M059J (cell line): ENCODE measurements around the gene SPAG7. TPM values are rescaled to one million over a fixed set of nuclear protein-coding genes. Genes with fewer than 3 reads are reported as not detected.
A peak's percentile ranks its signal among the peaks of the same experiment; 100 is the strongest.
"Not testable (repeated sequence)": the region's sequence is repeated elsewhere in the genome, so short reads cannot be mapped to it uniquely, and the experiment has no call there.

Experiments
- DNase-seq: peaks from one replicate; pipeline ENCODE4 v3.0.0-alpha.2; 2012; ENCODE audit warnings: low read depth
- total RNA-seq: library from RNA; depleted of rRNA; stranded (reverse); fragments of >200 nt; shearing (Covaris generic); gene quantifications from 2 replicates; pipeline ENCODE4 v1.2.3, GENCODE V29; 2014; rRNA removed

Gene SPAG7
- total RNA-seq, 1 experiment from 2014 or later = 38.4 TPM

DNA sequence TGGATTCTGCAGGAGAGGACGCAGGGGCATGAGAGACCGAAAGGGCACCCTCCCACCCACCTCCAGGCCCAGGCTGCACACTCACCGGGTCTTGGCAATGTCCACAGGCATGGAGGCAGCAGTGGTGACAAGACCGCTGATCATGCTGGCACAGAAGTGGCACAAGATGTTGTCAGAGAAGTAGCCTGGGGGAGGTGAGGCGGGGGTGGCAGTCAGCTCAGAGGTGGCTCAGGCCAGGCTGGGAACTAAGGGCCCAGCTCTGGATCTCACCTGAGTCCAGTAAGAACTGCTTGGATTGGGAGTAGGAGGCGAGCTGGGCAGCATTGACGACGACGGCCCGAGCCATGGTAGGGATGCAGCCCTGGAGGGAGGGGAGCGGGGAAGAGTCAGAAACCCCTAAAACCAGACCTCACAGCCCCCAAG, 29.5 kb downstream of the SPAG7 start:
- no peak for DNase-seq

DNA sequence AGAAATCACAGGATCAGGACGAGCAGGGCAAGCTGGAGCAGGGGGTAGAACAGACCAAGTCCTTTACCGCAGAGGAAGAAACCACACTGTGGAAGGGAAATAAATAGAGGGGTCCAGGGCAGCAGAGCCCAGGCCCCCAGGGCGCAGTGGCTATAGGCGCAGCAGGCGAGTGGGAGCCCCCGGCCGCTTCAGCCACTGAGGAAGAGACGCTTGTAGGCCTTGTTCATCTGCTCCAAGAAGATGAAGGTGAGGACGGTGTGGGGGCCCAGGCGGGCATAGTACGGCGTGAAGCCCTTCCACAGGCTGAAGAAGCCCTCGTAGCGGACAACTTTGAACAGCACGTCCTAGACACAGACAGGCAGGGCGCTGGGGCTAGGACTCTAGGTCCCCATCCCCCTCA, 30.1 kb downstream of the SPAG7 start:
- no peak for DNase-seq

DNA sequence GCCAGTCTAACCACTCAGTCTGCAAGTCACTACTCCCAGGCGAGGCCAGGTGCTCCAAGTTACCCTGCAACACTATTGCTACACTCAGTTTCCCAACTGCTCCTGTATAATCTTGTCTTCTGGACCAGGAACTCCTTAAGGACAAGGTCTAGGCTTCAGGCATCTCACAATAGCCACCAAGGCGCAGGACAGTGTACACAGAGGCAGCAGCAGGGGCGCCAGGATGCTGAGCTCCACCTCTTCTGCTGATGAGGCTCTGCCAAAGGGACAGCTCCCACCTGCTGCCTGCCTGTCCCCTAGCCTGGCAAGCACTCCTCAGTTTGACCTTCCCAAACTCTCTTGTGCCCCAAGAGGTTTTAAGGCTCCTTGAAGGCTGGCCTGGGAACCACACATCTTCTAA, 31.2 kb downstream of the SPAG7 start:
- DNase-seq = no peak

DNA sequence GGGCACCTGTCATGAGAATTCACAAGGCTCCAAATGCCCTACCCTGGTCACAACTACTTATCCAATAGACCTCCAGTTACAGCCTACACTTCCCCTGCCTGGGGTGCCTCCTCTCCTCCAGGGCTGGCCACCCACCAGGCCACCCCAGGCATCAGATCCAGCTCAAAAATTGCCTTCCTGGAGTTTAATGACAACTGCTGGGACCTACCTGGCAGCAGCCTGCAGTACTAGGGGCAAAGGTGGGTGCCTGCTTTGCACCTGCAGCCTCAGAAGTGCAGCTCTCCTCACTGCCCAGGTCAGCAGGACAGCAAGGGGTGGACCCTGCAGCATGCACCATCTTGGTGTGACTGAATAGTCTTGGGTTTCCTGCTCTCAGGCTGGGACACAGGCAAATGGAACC, 32.0 kb downstream of the SPAG7 start:
- DNase-seq = no peak

DNA sequence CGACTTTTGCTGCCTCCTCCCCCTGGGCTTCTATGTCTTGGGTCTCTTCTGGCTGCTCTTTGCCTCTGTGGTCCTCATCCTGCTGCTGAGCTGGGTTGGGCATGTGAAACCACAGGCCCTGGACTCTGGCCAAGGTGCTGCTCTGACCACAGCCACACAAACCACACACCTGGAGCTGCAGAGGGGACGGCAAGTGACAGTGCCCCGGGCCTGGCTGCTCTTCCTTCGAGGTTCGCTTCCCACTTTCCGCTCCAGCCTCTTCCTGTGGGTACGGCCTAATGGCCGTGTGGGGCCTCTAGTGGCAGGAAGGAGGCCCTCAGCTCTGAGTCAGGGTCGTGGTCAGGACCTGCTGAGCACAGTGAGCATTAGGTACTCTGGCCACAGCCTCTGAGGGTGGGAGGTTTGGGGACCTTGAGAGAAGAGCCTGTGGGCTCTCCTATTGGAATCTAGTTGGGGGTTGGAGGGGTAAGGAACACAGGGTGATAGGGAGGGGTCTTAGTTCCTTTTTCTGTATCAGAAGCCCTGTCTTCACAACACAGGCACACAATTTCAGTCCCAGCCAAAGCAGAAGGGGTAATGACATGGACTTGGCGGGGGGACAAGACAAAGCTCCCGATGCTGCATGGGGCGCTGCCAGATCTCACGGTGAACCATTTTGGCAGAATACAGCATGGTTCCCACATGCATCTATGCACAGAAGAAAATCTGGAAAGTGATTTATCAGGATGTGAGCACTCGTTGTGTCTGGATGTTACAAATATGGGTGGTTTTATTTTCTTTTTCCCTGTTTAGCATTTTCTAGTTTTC, 33.2 kb downstream of the SPAG7 start:
- peak; percentile 82 for DNase-seq

DNA sequence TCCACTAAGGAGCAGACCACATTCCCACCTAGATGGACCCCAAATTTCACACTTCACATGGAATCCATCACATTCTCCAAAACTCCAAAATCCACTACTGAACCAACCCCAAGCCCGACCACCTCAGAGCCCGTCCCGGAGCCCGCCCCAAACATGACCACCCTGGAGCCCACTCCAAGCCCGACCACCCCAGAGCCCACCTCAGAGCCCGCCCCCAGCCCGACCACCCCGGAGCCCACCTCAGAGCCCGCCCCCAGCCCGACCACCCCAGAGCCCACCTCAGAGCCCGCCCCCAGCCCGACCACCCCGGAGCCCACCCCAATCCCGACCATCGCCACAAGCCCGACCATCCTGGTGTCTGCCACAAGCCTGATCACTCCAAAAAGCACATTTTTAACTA, 34.0 kb downstream of the SPAG7 start:
- no peak for DNase-seq

DNA sequence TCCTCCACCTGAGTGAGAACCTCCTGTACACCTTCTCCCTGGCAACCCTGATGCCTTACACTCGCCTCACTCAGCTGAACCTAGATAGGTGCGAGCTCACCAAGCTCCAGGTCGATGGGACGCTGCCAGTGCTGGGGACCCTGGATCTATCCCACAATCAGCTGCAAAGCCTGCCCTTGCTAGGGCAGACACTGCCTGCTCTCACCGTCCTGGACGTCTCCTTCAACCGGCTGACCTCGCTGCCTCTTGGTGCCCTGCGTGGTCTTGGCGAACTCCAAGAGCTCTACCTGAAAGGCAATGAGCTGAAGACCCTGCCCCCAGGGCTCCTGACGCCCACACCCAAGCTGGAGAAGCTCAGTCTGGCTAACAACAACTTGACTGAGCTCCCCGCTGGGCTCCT, 34.9 kb downstream of the SPAG7 start:
- DNase-seq = no peak

DNA sequence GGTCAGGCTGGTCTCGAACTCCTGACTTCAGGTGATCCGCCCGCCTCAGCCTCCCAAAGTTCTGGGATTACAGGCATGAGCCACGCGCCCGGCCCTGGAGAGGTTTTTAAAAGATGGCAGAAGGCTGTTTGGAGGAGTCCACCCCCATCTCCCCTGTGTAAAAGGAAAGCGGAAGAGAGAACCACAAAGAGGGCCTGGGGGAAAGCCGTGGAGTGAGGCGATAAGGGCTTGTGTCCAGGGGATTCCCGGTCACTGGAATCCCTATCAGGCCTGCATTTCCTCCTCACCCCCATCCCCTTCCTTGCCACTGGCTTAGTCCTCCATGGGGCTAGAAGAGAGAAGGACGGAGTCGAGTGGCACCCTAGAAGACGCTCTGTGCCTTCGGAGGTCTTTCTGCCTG, 35.7 kb downstream of the SPAG7 start, which contains the start of gene GP1BA:
TSS of gene GP1BA (plus strand) at position 315 of the 400 bp plus-strand sequence. CDS start 328 bp downstream, outside the sequence.
- DNase-seq = peak; percentile 26

DNA sequence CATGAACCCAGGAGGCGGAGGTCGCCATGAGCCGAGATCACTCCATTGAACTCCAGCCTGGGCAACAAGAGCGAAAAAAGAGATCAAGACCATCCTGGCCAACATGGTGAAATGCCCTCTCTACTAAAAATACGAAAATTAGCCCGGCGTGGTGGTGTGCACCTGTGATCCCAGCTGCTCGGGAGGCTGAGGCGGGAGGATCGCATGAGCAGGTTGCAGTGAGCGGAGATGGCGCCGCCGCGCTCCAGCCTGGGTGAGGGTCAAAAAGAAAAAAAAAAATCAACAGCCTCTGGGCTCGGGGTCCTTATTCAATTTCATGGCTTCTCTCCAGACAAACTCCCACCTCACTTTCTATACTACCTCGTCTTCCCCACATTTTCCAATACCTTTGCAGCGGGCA, 38.7 kb downstream of the SPAG7 start:
- no peak for DNase-seq

DNA sequence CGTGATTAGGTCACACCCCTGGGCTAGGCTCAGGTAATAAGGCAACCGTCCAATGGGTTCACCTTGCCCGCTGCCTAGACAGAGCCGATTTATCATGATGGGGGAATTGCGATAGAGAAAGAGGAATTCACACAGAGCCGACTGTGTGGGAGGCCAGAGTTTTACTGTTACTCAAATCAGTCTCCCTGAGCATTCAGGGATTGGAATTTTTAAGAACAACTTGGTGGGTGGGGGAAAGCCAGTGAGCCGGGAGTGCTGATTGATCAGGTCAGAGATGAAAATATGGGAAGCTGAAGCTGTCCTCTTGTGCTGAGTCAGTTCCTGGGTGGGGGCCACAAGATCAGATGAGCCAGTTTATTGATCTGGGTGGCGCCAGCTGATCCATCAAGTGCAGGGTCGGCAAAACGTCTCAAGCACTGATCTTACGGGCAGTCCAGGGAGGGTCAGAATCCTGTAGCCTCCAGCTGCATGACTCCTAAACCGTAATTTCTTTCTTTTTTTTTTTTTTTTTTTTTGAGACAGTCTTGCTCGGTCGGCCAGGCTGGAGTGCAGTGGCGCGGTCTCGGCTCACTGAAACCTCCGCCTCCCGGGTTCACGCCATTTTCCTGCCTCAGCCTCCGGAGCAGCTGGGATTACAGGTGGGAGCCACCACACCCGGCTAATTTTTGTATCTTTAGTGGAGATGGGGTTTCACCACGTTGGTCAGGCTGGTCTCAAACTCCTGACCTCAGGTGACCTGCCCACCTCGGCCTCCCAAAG, 40.9 kb downstream of the SPAG7 start:
- not testable (repeated sequence) for DNase-seq

DNA sequence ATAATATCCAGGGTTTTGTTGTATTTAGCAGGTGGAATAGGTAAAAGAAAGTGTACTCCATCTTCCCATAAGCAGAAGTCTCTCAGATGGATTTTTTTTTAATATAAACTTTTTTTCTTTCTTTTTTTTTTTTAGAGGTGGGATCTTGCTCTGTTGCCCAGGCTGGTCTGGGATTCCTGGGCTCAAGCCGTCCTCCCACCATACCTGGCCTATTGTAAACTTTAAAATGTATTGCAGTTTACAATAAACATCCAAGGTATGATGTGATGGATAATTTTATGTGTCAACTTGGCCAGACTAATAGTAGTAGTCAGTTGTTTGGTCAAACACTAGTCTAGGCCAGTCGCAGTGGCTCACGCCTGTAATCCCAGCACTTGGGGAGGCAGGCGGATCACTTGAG, 46.3 kb downstream of the SPAG7 start:
- no peak for DNase-seq

DNA sequence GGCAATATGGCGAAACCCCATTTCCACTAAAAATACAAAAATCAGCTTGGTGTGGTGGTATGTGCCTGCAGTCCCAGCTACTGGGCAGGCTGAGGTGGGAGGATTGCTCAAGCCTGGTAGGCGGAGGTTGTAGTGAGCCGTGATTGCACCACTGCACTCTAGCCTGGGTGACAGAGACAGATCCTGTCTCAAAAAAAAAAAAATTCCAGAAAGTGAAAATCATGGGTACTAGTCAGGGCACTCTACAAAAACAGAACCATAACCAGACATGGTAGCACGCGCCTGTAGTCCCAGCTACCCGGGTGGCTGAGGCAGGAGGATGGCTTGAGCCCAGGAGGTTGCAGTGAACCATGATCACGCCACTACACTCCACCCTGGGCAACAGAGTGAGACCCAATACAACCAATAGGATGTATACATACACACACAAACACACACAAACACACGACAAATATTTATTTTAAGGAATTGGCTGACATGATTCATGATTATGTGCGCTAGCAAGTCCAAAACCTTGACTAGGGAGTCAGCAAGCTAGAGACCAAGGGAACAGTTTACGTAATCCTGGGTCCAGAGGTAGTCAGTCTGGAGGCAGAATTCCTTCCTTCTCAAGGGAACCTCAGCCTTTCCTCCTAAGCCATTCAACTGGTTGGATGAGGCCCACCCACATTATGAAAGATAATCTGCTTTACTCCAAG, 47.1 kb downstream of the SPAG7 start:
- no peak for DNase-seq

DNA sequence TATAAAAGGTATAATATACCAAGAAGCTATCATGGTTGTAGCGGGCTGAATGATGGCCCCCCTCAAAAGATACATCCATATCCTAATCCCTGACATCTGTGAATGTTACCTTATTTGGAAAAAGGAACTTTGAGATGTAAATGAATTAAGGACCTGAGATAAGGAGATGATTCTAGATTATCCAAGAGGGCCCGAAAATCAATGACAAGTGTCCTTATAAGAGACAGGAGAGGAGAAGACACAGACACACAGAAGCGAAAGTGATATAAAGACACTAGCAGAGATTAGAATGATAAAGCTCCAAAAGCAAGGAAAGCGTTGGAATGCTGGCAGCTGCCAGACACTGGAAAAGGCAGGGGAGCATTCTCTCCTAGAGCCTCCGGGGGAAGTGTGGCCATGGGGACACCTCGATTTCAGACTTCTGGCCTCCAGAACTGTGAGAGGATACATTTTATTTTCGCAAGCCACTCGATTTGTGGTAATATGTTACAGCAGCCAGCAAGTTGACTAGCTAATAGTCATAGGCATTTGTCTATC, 48.0 kb downstream of the SPAG7 start:
- DNase-seq = no peak

DNA sequence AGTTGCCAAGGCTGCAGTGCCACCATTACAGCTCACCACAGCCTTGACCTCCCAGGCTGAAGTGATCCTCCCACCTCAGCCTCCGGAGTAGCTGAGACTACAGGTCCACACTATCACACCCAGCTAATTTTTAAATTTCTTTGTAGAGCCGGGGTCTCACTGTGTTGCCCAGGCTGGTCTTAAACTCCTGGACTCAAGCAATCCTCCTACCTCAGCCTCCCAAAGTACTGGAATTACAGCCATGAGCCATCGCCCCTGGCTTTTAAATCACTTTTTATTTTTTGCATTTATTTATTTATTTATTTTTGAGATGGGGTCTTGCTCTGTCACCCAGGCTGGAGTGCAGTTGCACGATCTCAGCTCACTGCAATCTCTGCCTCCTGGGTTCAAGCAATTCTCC, 53.1 kb downstream of the SPAG7 start:
- not testable (repeated sequence) for DNase-seq

DNA sequence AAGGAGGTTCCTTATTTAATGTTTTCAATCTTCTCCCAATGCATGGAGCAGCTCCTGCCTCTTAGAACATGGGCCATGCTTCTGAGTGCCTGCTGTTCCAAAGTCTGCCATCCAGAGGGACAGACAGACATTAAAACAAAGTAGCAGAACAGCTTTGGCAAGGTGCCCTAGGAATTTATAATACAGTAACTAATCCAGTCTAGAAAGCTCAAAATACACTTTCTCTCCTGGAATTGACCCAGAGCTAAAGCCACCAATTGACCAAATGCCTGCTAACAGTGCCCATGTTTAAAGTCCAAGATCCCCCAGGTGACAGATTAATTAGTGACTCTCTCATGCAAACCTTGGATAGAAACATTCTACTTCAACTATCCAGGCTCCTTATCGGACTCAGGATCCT, 53.6 kb downstream of the SPAG7 start:
- DNase-seq = peak; percentile 24

Other genes starting within 250 kb of the SPAG7 start
- 15.4 and 18.7 TPM in 2 replicates for gene MED11, start 236.4 kb downstream of the SPAG7 start, total RNA-seq
- gene ZMYND15, start 228.0 kb downstream of the SPAG7 start, total RNA-seq = not detected in 2 replicates
- 2.9 and 5.5 TPM in 2 replicates for gene CXCL16, start 227.9 kb downstream of the SPAG7 start, total RNA-seq
- not detected in 2 replicates for gene TM4SF5, start 195.9 kb downstream of the SPAG7 start, total RNA-seq
- gene VMO1, start 181.5 kb downstream of the SPAG7 start, total RNA-seq = 0.34 TPM in 1 of 2 replicates, not detected in the other
- gene GLTPD2, start 178.9 kb downstream of the SPAG7 start, total RNA-seq = not detected in 2 replicates
- gene PSMB6, start 171.7 kb downstream of the SPAG7 start, total RNA-seq = 296 and 331 TPM in 2 replicates
- 3.7 and 7.5 TPM in 2 replicates for gene PLD2, start 160.7 kb downstream of the SPAG7 start, total RNA-seq
- gene MINK1, start 134.5 kb downstream of the SPAG7 start, total RNA-seq = 20.2 and 28.7 TPM in 2 replicates
- gene C17orf107, start 68.3 kb downstream of the SPAG7 start, total RNA-seq = 0.20 TPM in 1 of 2 replicates, not detected in the other
- gene CHRNE, start 64.7 kb downstream of the SPAG7 start, total RNA-seq = 0.02 TPM in 1 of 2 replicates, not detected in the other
- 0.05 TPM in 1 of 2 replicates, not detected in the other for gene GP1BA, start 35.5 kb downstream of the SPAG7 start, total RNA-seq
- 87.0 and 103 TPM in 2 replicates for gene SLC25A11, start 27.8 kb downstream of the SPAG7 start, total RNA-seq
- gene RNF167, start 27.5 kb downstream of the SPAG7 start, total RNA-seq = 27.8 and 30.5 TPM in 2 replicates
- 1,238 and 1,483 TPM in 2 replicates for gene PFN1, start 19.3 kb downstream of the SPAG7 start, total RNA-seq
- 0.27 and 1.1 TPM in 2 replicates for gene ENO3, start 16.7 kb downstream of the SPAG7 start, total RNA-seq
- 4.8 and 11.0 TPM in 2 replicates for gene CAMTA2, start 19.9 kb upstream of the SPAG7 start, total RNA-seq
- not detected in 2 replicates for gene INCA1, start 29.7 kb upstream of the SPAG7 start, total RNA-seq
- 16.0 and 29.8 TPM in 2 replicates for gene KIF1C, start 30.1 kb upstream of the SPAG7 start, total RNA-seq
- 0.32 TPM in 1 of 2 replicates, not detected in the other for gene SLC52A1, start 67.6 kb upstream of the SPAG7 start, total RNA-seq
- 2.2 and 3.2 TPM in 2 replicates for gene ZFP3, start 110.7 kb upstream of the SPAG7 start, total RNA-seq
- gene ZNF232, start 144.1 kb upstream of the SPAG7 start, total RNA-seq = 7.1 and 8.9 TPM in 2 replicates
- gene USP6, start 148.2 kb upstream of the SPAG7 start, total RNA-seq = 0.02 TPM in 1 of 2 replicates, not detected in the other
- 9.5 and 10.2 TPM in 2 replicates for gene ZNF594, start 224.1 kb upstream of the SPAG7 start, total RNA-seq